GM21529 (cell line): ENCODE data around the gene NCOA7.
A peak's percentile ranks its signal among the peaks of the same experiment; 100 is the strongest.
"Not testable (repeated sequence)": the region's sequence is repeated elsewhere in the genome, so short reads cannot be mapped to it uniquely, and the experiment has no call there.

Experiments used
- ATAC-seq: cut with Tn5 transposase; IDR thresholded peaks from one replicate; pipeline ENCODE4 v1.9.1; 2021; ENCODE audit not compliant: unreplicated experiment

Gene NCOA7

GRCh38 chr6:125865015-125865414 is 74.3 kb downstream of the NCOA7 start:
- ATAC-seq, result no peak

- no peak for ATAC-seq
Measured at GRCh38 chr6:125866433-125866832, 75.7 kb downstream of the NCOA7 start.

GRCh38 chr6:125867483-125867942 is 76.8 kb downstream of the NCOA7 start:
- no peak for ATAC-seq

DNA sequence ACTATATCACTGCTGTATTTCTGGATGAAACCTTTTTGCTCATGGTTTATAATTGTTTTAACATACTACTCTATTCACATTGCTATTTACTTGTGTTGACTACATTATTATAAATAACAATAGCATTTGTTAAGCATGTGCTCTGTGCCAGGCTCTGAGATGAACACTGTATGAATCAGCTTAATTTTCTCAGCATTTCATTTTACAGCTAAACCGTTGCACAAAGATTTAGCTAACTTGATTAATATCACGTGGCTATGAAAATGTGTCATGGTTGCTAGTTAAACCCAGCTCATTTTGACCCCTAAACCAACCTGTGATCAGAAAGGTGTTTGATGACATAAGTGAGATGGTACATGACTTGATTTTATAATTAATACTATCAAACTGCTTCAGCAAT is 77.5 kb downstream of the NCOA7 start:
- no peak for ATAC-seq

- no peak for ATAC-seq
Measured at GRCh38 chr6:125868678-125869395, 78.1 kb downstream of the NCOA7 start.

DNA sequence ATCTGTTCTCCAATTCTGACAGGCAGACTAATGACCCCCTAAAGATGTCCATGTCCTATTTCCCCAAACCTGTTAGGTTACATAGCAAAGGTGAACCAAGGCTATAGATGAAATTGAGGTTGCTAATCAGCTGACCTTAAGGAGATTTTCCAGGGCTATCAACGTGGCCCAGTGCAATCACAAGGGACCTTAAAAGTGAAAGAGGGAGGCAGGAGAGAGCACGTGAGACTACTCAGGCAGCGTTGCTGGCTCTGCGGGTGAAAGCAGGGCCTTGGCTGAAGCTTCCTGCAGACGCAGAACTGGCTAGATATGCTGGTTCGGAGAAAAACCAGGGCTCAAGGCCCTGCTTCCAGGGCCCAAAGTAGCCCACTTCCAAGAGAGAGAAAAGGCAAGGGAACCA is 78.7 kb downstream of the NCOA7 start:
- ATAC-seq, result no peak

- no peak for ATAC-seq
Measured at GRCh38 chr6:125871365-125871764, 80.6 kb downstream of the NCOA7 start.

DNA sequence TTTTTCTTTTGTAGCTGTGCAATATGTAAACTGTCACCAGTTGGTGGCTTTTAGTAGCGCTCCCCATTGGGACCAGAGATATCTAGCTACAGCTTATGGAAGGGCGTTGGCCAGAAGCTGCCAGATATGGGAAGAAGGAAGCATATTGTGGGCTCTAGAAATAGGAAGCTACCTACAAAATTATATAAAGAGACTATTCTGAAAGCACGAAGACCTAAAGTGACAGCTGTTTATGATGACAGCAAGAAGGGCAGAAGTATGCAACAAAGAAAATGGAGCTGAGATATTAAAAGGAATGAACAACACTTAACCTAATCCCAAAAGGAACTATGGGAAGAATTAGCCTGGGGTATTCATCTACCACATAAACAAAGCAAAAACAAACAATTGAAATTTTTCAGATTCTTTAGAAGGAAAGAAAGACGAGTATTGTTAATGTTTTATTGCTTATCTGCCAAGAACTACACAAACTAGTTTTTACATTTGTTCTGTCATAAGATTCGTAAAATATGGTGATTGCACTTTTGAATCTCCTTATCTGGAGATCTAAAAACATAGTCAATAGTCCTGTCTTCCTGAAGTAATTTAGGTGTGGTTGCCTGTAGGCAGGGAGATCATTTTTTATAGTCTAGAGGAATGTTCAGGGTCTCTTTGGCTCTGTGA is 81.6 kb downstream of the NCOA7 start:
- ATAC-seq, result no peak

DNA sequence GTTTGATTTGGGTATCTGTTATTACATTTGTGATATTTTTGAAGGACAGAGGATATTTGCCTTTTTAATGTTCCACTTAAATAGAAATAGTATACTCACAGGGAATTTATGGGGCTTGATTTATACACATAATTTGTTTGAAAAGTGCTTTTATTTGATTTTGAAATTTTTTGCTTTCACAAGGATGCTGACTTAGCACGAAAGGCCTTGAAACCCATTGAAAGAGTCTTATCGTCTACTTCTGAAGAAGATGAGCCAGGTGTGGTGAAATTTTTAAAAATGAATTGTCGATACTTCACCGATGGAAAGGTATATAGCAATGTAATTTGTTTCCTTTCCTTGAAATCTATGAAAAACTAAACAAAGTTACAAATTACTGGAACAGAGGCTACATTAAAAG is 91.5 kb downstream of the NCOA7 start:
- ATAC-seq, result no peak

DNA sequence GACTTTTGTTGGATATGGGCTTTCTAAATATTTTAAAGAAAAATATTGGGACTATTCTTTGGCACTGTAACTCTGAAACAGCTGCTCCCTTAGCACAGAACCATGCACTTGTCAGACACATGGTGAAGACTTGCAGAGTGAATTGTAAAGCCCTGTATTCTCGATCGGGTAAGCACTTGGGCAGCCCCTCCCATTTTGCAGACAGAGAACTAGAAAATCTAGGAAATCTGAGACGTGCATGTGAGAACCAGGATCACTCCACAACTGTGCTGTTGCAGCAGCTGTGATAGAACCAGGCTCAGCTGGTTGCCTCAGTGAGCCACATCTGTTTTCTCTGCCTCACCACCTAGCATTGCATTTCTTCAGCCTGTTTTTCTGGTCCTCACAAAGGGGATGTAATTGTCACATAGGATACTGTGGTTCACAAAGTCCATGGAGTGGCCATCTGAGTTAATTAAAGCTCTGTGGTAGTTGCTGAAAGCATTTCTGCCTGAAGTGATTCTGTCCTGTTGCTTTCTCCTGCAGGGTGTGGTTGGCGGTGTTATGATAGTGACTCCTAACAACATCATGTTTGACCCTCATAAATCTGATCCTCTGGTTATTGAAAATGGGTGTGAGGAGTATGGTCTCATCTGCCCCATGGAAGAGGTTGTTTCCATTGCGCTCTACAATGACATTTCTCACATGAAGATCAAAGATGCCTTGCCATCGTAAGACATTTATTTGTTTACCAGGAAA is 94.0 kb downstream of the NCOA7 start:
- ATAC-seq, result no peak

GRCh38 chr6:125886021-125886420 is 95.3 kb downstream of the NCOA7 start:
- no peak for ATAC-seq

GRCh38 chr6:125886914-125887313 is 96.2 kb downstream of the NCOA7 start:
- ATAC-seq, result no peak

DNA sequence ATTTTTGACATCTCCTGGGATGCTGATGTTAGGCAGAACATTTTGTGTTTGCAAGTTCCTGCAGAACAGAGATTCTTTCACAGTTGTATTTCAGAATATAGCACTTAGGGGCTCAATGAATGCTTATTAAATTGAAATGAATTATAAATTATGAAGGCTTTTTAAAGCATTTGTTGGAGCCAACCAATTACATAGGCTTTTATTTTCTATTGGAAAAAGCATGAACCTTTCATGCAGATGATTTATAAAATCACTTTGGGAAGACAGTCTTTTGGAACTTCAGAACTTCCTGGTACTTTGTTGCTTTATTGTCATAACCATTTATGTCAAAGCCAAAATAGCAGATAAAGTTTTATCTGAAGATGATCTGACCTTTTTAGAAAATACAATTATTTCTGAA is 96.6 kb downstream of the NCOA7 start:
- no peak for ATAC-seq

DNA sequence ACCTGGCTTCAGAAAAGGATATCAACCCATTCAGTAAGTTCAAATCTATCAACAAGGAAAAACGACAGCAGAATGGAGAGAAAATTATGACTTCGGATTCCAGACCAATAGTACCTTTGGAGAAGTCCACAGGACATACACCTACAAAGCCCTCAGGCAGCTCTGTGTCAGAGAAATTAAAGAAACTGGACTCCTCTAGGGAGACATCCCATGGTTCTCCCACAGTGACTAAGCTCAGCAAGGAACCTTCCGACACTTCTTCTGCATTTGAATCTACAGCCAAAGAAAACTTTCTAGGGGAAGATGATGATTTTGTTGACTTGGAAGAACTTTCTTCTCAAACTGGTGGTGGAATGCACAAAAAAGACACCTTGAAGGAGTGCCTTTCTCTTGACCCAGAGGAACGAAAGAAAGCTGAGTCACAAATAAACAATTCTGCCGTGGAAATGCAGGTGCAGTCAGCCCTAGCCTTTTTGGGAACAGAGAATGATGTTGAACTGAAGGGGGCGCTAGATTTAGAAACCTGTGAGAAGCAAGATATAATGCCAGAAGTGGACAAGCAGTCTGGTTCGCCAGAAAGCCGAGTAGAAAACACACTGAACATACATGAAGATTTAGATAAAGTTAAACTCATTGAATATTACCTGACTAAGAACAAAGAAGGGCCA is 98.4 kb downstream of the NCOA7 start:
- no peak for ATAC-seq

- no peak for ATAC-seq
Measured at GRCh38 chr6:125899726-125900182, 109.0 kb downstream of the NCOA7 start.

DNA sequence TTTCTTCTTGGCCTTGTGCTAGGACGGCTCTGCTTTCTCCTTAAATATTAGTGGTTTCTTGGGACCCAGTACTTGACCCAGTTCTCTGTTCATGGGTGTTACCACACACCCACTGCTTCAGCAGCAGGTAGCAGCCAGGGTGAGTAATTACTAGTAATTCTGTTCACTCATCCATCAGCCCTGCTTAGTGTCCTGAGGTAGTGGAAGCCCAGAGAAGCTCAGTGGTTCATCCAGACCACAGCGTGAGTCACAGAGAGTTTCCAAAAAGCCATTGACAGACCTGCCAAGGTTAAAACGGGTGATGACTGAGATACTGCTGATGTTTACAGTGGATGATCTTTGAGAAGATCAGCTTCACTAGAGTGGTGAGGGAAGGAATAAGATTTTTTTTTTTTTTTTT is 114.1 kb downstream of the NCOA7 start:
- peak; percentile 91 for ATAC-seq

- ATAC-seq, result no peak
Measured at GRCh38 chr6:125906158-125906998, 115.6 kb downstream of the NCOA7 start.

DNA sequence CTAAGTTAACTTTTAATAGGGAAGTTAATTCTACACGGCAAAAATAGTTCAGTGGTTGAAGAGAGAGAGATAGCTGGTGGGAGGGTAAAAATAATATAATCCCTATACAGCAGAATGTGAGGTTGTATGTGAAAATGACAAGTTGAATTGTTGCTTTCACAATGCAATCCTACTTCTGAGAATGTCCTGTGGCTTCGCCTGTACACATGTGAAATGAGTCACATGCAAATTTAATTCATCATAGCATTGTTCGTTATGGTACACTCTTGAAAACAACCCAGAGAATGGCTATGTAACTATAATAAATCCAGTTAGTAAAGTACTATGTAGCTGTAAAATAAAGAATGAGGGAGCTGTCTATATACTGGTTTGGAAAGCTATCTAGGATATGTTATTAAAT is 119.8 kb downstream of the NCOA7 start:
- ATAC-seq, result peak; percentile 98

GRCh38 chr6:125911051-125911451 is 120.3 kb downstream of the NCOA7 start:
- not testable (repeated sequence) for ATAC-seq

- not testable (repeated sequence) for ATAC-seq
Measured at GRCh38 chr6:125912430-125912829, 121.7 kb downstream of the NCOA7 start.
